HFF-Myc (cell line): ENCODE data around the gene MKRN2.

Experiments used
- DNase-seq: peaks from one replicate; pipeline ENCODE4 v3.0.0-alpha.2; 2011; ENCODE audit warnings: low read depth; ENCODE audit errors: extremely low read depth
- H3K4me3 ChIP-seq: replicated peaks from 2 replicates; pipeline ENCODE4 v1.5.1; 2011; ENCODE audit warnings: low read depth, mild to moderate bottlenecking, control low read depth, low read length
- TF ChIP-seq, protein P1 (sequence below): IDR thresholded peaks from 2 replicates; pipeline ENCODE4 v1.5.1; 2012; ENCODE audit warnings: mild to moderate bottlenecking, low read depth, low read length, control low read depth; ENCODE audit errors: missing control alignments

The MKRN2 gene

DNA sequence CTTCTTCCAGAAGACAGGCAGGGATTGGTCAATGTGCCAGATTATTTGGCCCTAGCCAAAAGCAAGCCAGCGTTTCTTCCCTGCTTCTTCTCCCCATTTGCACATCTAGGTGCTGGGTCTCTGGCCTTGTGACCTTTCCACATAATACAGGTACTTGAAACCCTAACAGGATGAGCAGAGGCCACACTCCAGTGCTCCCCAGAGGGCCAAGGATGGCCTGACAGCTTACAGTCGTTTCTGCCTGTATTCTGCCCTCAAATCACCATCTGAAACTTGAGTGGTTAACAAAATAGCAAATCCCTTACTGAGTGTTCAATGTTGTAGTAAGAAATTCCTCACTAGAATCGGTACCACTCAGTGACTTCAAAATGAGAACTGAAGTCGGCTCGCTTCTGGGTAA lies 29.1 kb downstream of the MKRN2 start:
- TF ChIP-seq, protein P1, sequence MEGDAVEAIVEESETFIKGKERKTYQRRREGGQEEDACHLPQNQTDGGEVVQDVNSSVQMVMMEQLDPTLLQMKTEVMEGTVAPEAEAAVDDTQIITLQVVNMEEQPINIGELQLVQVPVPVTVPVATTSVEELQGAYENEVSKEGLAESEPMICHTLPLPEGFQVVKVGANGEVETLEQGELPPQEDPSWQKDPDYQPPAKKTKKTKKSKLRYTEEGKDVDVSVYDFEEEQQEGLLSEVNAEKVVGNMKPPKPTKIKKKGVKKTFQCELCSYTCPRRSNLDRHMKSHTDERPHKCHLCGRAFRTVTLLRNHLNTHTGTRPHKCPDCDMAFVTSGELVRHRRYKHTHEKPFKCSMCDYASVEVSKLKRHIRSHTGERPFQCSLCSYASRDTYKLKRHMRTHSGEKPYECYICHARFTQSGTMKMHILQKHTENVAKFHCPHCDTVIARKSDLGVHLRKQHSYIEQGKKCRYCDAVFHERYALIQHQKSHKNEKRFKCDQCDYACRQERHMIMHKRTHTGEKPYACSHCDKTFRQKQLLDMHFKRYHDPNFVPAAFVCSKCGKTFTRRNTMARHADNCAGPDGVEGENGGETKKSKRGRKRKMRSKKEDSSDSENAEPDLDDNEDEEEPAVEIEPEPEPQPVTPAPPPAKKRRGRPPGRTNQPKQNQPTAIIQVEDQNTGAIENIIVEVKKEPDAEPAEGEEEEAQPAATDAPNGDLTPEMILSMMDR, result no peak
- no peak overlapping the region for H3K4me3 ChIP-seq
- no peak for DNase-seq

GRCh38 chr3:12586403-12586802 lies 29.5 kb downstream of the MKRN2 start:
- TF ChIP-seq, protein P1, result no peak
- H3K4me3 ChIP-seq, result no peak overlapping the region
- DNase-seq, result no peak

DNA sequence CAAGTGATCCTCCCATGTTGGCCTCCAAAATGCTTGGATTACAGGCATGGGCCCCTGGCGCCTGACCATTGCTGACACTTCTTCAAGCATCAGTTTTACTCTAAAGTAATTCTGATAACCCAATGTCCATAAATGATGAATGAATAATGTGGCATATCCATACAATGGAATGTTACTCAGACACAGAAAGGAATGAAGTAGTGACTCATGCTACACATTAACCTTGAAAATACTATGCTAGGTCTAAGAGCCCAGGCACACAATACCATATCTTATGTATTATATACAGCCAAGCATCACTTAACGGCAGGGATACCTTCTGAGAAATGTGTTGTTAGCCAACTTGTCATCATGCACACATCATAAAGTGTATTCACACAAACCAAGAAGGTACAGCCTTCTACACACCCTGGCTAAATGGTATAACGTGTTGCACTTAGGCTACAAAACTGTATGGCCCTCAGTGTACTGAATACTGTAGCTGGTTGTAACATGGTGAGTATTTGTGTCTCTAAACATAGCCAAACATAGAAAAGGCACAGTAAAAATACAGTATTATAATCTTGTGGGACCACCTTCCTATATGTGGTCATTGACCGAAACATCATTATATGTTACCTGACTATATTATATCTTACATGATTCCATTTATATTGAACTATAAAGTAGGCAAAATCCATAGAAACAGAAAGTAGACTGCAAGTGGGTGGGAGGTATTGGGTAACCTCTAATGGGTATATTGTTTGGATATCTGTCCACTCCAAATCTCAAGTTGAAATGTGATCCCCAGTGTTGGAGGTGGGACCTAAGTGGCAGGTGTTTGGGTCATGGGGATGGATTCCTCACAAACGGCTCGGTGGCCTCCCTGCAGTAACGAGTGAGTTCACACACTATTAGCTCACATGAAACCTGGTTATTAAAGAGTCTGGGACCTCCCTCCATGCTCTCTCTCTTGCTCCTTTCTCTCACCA lies 31.4 kb downstream of the MKRN2 start:
- DNase-seq, result no peak
- no peak overlapping the region for H3K4me3 ChIP-seq
- TF ChIP-seq, protein P1, result no peak

GRCh38 chr3:12590096-12590495 lies 33.2 kb downstream of the MKRN2 start:
- TF ChIP-seq, protein P1, result no peak
- no peak overlapping the region for H3K4me3 ChIP-seq
- no peak for DNase-seq

DNA sequence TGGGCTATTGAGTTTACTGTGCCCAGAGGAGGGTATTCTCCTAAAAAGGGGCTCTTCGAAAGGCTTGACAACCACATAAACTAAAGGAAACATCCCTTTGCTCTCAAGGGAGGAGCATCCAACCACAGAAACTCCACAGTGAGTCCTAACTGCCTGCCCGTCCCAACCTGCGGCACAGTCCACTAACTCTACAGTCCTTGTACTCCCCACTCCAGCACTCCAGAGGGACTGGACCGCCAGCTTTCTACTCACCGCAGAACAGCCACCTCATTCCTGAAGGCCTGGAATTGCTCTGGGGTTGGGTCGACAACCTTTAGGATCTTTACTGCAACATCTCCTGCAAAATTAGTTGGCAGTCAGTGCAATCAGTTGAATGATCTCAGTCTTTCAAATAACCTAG lies 34.6 kb downstream of the MKRN2 start:
- DNase-seq, result no peak
- TF ChIP-seq, protein P1, result no peak

GRCh38 chr3:12591997-12592715 lies 35.3 kb downstream of the MKRN2 start:
- no peak for DNase-seq
- H3K4me3 ChIP-seq, result no peak overlapping the region
- TF ChIP-seq, protein P1, result no peak

More for the DNA sequence above, 34.6 kb downstream of the MKRN2 start:
- no peak overlapping the region for H3K4me3 ChIP-seq
